BLaER1 treated with 17β-estradiol and CSF1 and Interleukin-3, amounts not matched to agents 10 nM and 100 nM (cell line): ENCODE results near the gene ENO3.
A peak's percentile ranks its signal among the peaks of the same experiment; 100 is the strongest.
"Not testable (repeated sequence)": the region's sequence is repeated elsewhere in the genome, so short reads cannot be mapped to it uniquely, and the experiment has no call there.

ENCODE experiments used
- H3K27ac ChIP-seq, 11 experiments: shearing (Covaris generic); formaldehyde crosslinking; 2 replicates each; pipeline ENCODE4 v1.8.1; 2022
- H3K27me3 ChIP-seq, 11 experiments: shearing (Covaris generic); formaldehyde crosslinking; 2 replicates each; pipeline ENCODE4 v1.8.1; 2022
- H3K36me3 ChIP-seq, 11 experiments: shearing (Covaris generic); formaldehyde crosslinking; 2 replicates each; pipeline ENCODE4 v1.8.1; 2022
- H3K4me1 ChIP-seq, 10 experiments: shearing (Covaris generic); formaldehyde crosslinking; 2 replicates each; pipeline ENCODE4 v1.8.1; 2022
- H3K4me2 ChIP-seq, 11 experiments: shearing (Covaris generic); formaldehyde crosslinking; 2 replicates each; pipeline ENCODE4 v1.8.1; 2022
- H3K4me3 ChIP-seq, 10 experiments: shearing (Covaris generic); formaldehyde crosslinking; 2 replicates each; pipeline ENCODE4 v1.8.1; 2022
- H3K9ac ChIP-seq, 11 experiments: shearing (Covaris generic); formaldehyde crosslinking; 2 replicates each; pipeline ENCODE4 v1.8.1; 2022
- H3K9me3 ChIP-seq, 11 experiments: shearing (Covaris generic); formaldehyde crosslinking; replicated peaks in 1 of 11; 2 replicates each; pipeline ENCODE4 v1.8.1; 2022
- H4K20me1 ChIP-seq, 11 experiments: shearing (Covaris generic); formaldehyde crosslinking; 2 replicates each; pipeline ENCODE4 v1.8.1; 2022
- Cebpa-rat ChIP-seq, 11 experiments: shearing (Covaris generic); IDR thresholded peaks; 2 replicates each; pipeline ENCODE4 v1.8.1; 2022

ENO3 gene

GRCh38 chr17:4919511-4920047 is 31.3 kb upstream of the ENO3 start:
- peaks cover 0 to 27% (median 12%) of the 10 kb centered on the region in 10 experiments; a peak in 14 of 20 replicates for H3K4me1 ChIP-seq
- H4K20me1 ChIP-seq = no peaks in the 10 kb centered on the region
- H3K36me3 ChIP-seq = no peaks in the 10 kb centered on the region
- H3K4me3 ChIP-seq = no peak overlapping the region
- TF ChIP-seq Cebpa-rat (IDR thresholded peaks at IDR 0.05) = no peak
- no peaks in the 10 kb centered on the region for H3K27me3 ChIP-seq
- peak overlapping the region in 1 of 11 experiments; percentile 7; a peak in 1 of 22 replicates for H3K9ac ChIP-seq
- peak overlapping the region in 5 of 11 experiments; percentile 18 to 66 (median 56); a peak in 6 of 22 replicates for H3K4me2 ChIP-seq
- H3K9me3 ChIP-seq = no peaks in the 10 kb centered on the region
- peak overlapping the region in 4 of 11 experiments; percentile 8 to 38 (median 19); a peak in 8 of 22 replicates for H3K27ac ChIP-seq

GRCh38 chr17:4920351-4921048 is 30.4 kb upstream of the ENO3 start:
- Histone ChIP-seq H3K27ac (peak overlapping the region in 5 of 11 experiments; percentile 19 to 57 (median 31); a peak in 8 of 22 replicates), H3K4me1 (peaks cover 0 to 27% (median 12%) of the 10 kb centered on the region in 10 experiments; a peak in 14 of 20 replicates), H3K9ac (peak overlapping the region in 1 of 11 experiments; percentile 7; a peak in 2 of 22 replicates), H4K20me1 (no peaks in the 10 kb centered on the region), H3K9me3 (no peaks in the 10 kb centered on the region), H3K27me3 (no peaks in the 10 kb centered on the region), H3K4me3 (no peak overlapping the region), H3K36me3 (no peaks in the 10 kb centered on the region), H3K4me2 (peak overlapping the region in 9 of 11 experiments; percentile 12 to 66 (median 48); a peak in 14 of 22 replicates)
- peak in 6 of 11 experiments; percentile 20 to 67 (median 49); a peak in 7 of 22 replicates for TF ChIP-seq Cebpa-rat (IDR thresholded peaks at IDR 0.05)

DNA sequence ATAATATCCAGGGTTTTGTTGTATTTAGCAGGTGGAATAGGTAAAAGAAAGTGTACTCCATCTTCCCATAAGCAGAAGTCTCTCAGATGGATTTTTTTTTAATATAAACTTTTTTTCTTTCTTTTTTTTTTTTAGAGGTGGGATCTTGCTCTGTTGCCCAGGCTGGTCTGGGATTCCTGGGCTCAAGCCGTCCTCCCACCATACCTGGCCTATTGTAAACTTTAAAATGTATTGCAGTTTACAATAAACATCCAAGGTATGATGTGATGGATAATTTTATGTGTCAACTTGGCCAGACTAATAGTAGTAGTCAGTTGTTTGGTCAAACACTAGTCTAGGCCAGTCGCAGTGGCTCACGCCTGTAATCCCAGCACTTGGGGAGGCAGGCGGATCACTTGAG is 29.6 kb upstream of the ENO3 start:
- H4K20me1 ChIP-seq = no peaks in the 10 kb centered on the region
- H3K27me3 ChIP-seq = no peaks in the 10 kb centered on the region
- no peak overlapping the region for H3K27ac ChIP-seq
- no peak overlapping the region for H3K9ac ChIP-seq
- no peak for TF ChIP-seq Cebpa-rat (IDR thresholded peaks at IDR 0.05)
- peaks cover 0 to 29% (median 12%) of the 10 kb centered on the region in 10 experiments; a peak in 14 of 20 replicates for H3K4me1 ChIP-seq
- no peaks in the 10 kb centered on the region for H3K9me3 ChIP-seq
- no peak overlapping the region for H3K4me3 ChIP-seq
- no peaks in the 10 kb centered on the region for H3K36me3 ChIP-seq
- peak overlapping the region in 3 of 11 experiments; percentile 48 to 66 (median 60); a peak in 3 of 22 replicates for H3K4me2 ChIP-seq

GRCh38 chr17:4926577-4927335 is 24.2 kb upstream of the ENO3 start:
- not testable (repeated sequence) for H4K20me1 ChIP-seq, H3K4me3 ChIP-seq, H3K27me3 ChIP-seq, H3K9me3 ChIP-seq
- Histone ChIP-seq H3K4me2 (peak overlapping the region in 3 of 11 experiments; percentile 26 to 68 (median 64); a peak in 6 of 22 replicates), H3K4me1 (peaks cover 4 to 32% (median 5%) of the 10 kb centered on the region in 10 experiments), H3K27ac (0 out of 22 replicates have a peak overlapping the region, but pooled peaks of 1 of the 11 experiments have one; percentile 10), H3K9ac (peak overlapping the region in 1 of 11 experiments; percentile 1; a peak in 1 of 22 replicates), H3K36me3 (peaks cover 0 to 26% (median 9%) of the 10 kb centered on the region in 11 experiments; a peak in 15 of 22 replicates)

DNA sequence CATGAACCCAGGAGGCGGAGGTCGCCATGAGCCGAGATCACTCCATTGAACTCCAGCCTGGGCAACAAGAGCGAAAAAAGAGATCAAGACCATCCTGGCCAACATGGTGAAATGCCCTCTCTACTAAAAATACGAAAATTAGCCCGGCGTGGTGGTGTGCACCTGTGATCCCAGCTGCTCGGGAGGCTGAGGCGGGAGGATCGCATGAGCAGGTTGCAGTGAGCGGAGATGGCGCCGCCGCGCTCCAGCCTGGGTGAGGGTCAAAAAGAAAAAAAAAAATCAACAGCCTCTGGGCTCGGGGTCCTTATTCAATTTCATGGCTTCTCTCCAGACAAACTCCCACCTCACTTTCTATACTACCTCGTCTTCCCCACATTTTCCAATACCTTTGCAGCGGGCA is 22.0 kb upstream of the ENO3 start:
- peaks cover 11 to 50% (median 23%) of the 10 kb centered on the region in 10 experiments for H3K4me1 ChIP-seq
- no peak for TF ChIP-seq Cebpa-rat (IDR thresholded peaks at IDR 0.05)
- H3K9me3 ChIP-seq = no peaks in the 10 kb centered on the region
- H3K9ac ChIP-seq = no peak overlapping the region
- no peak overlapping the region for H3K4me2 ChIP-seq
- peaks cover 0 to 5% (median 0%) of the 10 kb centered on the region in 11 experiments; a peak in 2 of 22 replicates for H4K20me1 ChIP-seq
- no peak overlapping the region for H3K4me3 ChIP-seq
- peaks cover 0 to 26% (median 9%) of the 10 kb centered on the region in 11 experiments; a peak in 15 of 22 replicates for H3K36me3 ChIP-seq
- no peak overlapping the region for H3K27ac ChIP-seq
- H3K27me3 ChIP-seq = no peaks in the 10 kb centered on the region

DNA sequence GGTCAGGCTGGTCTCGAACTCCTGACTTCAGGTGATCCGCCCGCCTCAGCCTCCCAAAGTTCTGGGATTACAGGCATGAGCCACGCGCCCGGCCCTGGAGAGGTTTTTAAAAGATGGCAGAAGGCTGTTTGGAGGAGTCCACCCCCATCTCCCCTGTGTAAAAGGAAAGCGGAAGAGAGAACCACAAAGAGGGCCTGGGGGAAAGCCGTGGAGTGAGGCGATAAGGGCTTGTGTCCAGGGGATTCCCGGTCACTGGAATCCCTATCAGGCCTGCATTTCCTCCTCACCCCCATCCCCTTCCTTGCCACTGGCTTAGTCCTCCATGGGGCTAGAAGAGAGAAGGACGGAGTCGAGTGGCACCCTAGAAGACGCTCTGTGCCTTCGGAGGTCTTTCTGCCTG is 19.0 kb upstream of the ENO3 start, which contains the start of gene GP1BA:
Gene GP1BA (plus strand): TSS at position 315 of the 400 bp plus-strand sequence. CDS start 328 bp downstream, outside the sequence.
- Histone ChIP-seq H3K27ac (peak within 1 kb of the TSS in 1 of 11 experiments; percentile 44; a peak in 1 of 22 replicates), H3K9ac (peak within 1 kb of the TSS in 1 of 11 experiments; percentile 13; a peak in 1 of 22 replicates), H3K4me3 (no peak within 1 kb of the TSS), H3K27me3 (no peaks in the 10 kb centered on the region), H3K4me2 (peak within 1 kb of the TSS; percentile 31 to 70 (median 51); a peak in 21 of 22 replicates), H3K36me3 (peaks cover 14 to 46% (median 26%) of the 10 kb centered on the region in 11 experiments), H3K9me3 (no peaks in the 10 kb centered on the region), H4K20me1 (peaks cover 0 to 26% (median 5%) of the 10 kb centered on the region in 11 experiments; a peak in 8 of 22 replicates), H3K4me1 (peaks cover 21 to 63% (median 42%) of the 10 kb centered on the region in 10 experiments)
- no peak for TF ChIP-seq Cebpa-rat (IDR thresholded peaks at IDR 0.05)

DNA sequence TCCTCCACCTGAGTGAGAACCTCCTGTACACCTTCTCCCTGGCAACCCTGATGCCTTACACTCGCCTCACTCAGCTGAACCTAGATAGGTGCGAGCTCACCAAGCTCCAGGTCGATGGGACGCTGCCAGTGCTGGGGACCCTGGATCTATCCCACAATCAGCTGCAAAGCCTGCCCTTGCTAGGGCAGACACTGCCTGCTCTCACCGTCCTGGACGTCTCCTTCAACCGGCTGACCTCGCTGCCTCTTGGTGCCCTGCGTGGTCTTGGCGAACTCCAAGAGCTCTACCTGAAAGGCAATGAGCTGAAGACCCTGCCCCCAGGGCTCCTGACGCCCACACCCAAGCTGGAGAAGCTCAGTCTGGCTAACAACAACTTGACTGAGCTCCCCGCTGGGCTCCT is 18.2 kb upstream of the ENO3 start:
- Histone ChIP-seq H4K20me1 (peaks cover 0 to 31% (median 5%) of the 10 kb centered on the region in 11 experiments; a peak in 8 of 22 replicates), H3K9ac (no peak overlapping the region), H3K4me3 (no peak overlapping the region), H3K4me2 (peak overlapping the region in 6 of 11 experiments; percentile 3 to 51 (median 22); a peak in 6 of 22 replicates), H3K27me3 (no peaks in the 10 kb centered on the region), H3K4me1 (peaks cover 25 to 63% (median 50%) of the 10 kb centered on the region in 10 experiments), H3K27ac (no peak overlapping the region), H3K36me3 (peaks cover 22 to 54% (median 34%) of the 10 kb centered on the region in 11 experiments), H3K9me3 (no peaks in the 10 kb centered on the region)
- no peak for TF ChIP-seq Cebpa-rat (IDR thresholded peaks at IDR 0.05)

- H3K4me2 ChIP-seq = peak overlapping the region; percentile 70 to 91 (median 82); a peak in 21 of 22 replicates
- H4K20me1 ChIP-seq = peaks cover 0 to 40% (median 10%) of the 10 kb centered on the region in 11 experiments; a peak in 12 of 22 replicates
- no peaks in the 10 kb centered on the region for H3K27me3 ChIP-seq
- no peak for TF ChIP-seq Cebpa-rat (IDR thresholded peaks at IDR 0.05)
- peak overlapping the region in 7 of 11 experiments; percentile 16 to 70 (median 53); a peak in 9 of 22 replicates for H3K9ac ChIP-seq
- H3K36me3 ChIP-seq = peaks cover 28 to 61% (median 42%) of the 10 kb centered on the region in 11 experiments
- H3K27ac ChIP-seq = peak overlapping the region in 6 of 11 experiments; percentile 2 to 50 (median 38); a peak in 6 of 22 replicates
- H3K9me3 ChIP-seq = no peaks in the 10 kb centered on the region
- peaks cover 34 to 70% (median 59%) of the 10 kb centered on the region in 10 experiments for H3K4me1 ChIP-seq
- H3K4me3 ChIP-seq = no peak overlapping the region
Observed at GRCh38 chr17:4933646-4934045, 17.3 kb upstream of the ENO3 start.
